CD4-positive, alpha-beta T cell (primary cell): Measurements from ENCODE around the gene TMEM74B. TPM values are rescaled to one million over a fixed set of nuclear protein-coding genes. Genes with fewer than 3 reads are reported as not detected.

ENCODE experiments used
- ATAC-seq: fragments of 200-7000 bp; cut with Tn5 transposase; one replicate; pipeline ENCODE4 v1.10.0; 2022; ENCODE audit warnings: mild to moderate bottlenecking; ENCODE audit not compliant: poor library complexity
- CTCF ChIA-PET: fragments of 350-600 bp; sonication (Branson Sonifier 250); formaldehyde crosslinking; loops from one replicate; lab custom pipeline; 2021; ENCODE audit warnings: antibody characterized with exemption, inconsistent platforms; lab: Charles Lee
- POLR2A ChIA-PET: fragments of 350-600 bp; sonication (Branson Sonifier 250); formaldehyde crosslinking; loops from one replicate; lab custom pipeline; 2021; ENCODE audit warnings: antibody characterized with exemption, inconsistent platforms; lab: Charles Lee
- DNase-seq, 14 experiments: peaks; one replicate each; pipeline ENCODE4 v3.0.0-alpha.2; 2013 to 2020; ENCODE audit warnings: mixed read lengths in 2 of 14
- H3K27ac ChIP-seq, 2 donors: one replicate each; pipeline versions ENCODE4 v1.5.1 to v1.7.0; 2013; ENCODE audit warnings: low read length in 2 of 2, low read depth in 1 of 2, mild to moderate bottlenecking in 1 of 2
- H3K27me3 ChIP-seq, 2 experiments: 1 replicate in 1 of 2; 2 replicates in 1 of 2; pipeline versions ENCODE4 v1.6.1 to v1.7.0; 2013; ENCODE audit warnings: low read length in 2 of 2, control low read depth in 1 of 2, mild to moderate bottlenecking in 1 of 2, moderate library complexity in 1 of 2; ENCODE audit not compliant: insufficient read depth in 2 of 2, control insufficient read depth in 1 of 2
- H3K36me3 ChIP-seq: one replicate; pipeline ENCODE4 v1.6.1; 2013; ENCODE audit warnings: low read length, control low read depth; ENCODE audit not compliant: insufficient read depth
- H3K4me1 ChIP-seq: one replicate; pipeline ENCODE4 v1.6.1; 2013; ENCODE audit warnings: low read length, control low read depth; ENCODE audit not compliant: insufficient read depth
- H3K4me3 ChIP-seq: one replicate; pipeline ENCODE4 v1.5.1; 2013; ENCODE audit warnings: mild to moderate bottlenecking, low read length, moderate library complexity
- H3K9me3 ChIP-seq, 2 experiments: 1 replicate in 1 of 2; 2 replicates in 1 of 2; pipeline versions ENCODE4 v1.6.1 to v1.7.0; 2013; ENCODE audit warnings: low read length in 2 of 2, mild to moderate bottlenecking in 2 of 2, control low read depth in 1 of 2, moderate library complexity in 1 of 2; ENCODE audit not compliant: control insufficient read depth in 1 of 2, insufficient read depth in 1 of 2
- H3K27ac Mint-ChIP-seq: one replicate; pipeline ENCODE4 v1.8.0; 2020; ENCODE audit warnings: mixed read lengths
- H3K27me3 Mint-ChIP-seq: one replicate; pipeline ENCODE4 v1.8.0; 2021; ENCODE audit warnings: mixed read lengths
- H3K36me3 Mint-ChIP-seq: one replicate; pipeline ENCODE4 v1.8.0; 2021; ENCODE audit warnings: low read depth, mixed read lengths
- H3K4me1 Mint-ChIP-seq: one replicate; pipeline ENCODE4 v1.8.0; 2021; ENCODE audit warnings: low read depth, mixed read lengths
- H3K4me3 Mint-ChIP-seq: one replicate; pipeline ENCODE4 v1.8.0; 2020; ENCODE audit warnings: mild to moderate bottlenecking, mixed read lengths
- H3K9me3 Mint-ChIP-seq: one replicate; pipeline ENCODE4 v1.8.0; 2020; ENCODE audit warnings: mixed read lengths
- intact Hi-C, 2 experiments: fragments of 100-400 bp; cut with DNase I in 1 of 2; cut with micrococcal nuclease in 1 of 2; formaldehyde crosslinking; loops; one replicate each; pipeline versions ENCODE4 v1.15.1 to v1.9.0; 2023 to 2025; cut with DNase I, micrococcal nuclease
- total RNA-seq, 174 experiments: library from RNA in 2 of 174; stranded (reverse) in 2 of 174; gene quantifications; one replicate each; pipeline ENCODE4 v1.2.3 and lab custom pipeline; 2021 to 2026
- TF ChIP-seq, protein P1 (sequence below): fragments of 200-600 bp; IDR thresholded peaks from one replicate; pipeline ENCODE4 v1.8.0; 2022; ENCODE audit warnings: antibody characterized with exemption, mild to moderate bottlenecking

The TMEM74B gene
- total RNA-seq, 2 experiments from 2014 or later: 0.17 TPM; not detected in 1

DNA sequence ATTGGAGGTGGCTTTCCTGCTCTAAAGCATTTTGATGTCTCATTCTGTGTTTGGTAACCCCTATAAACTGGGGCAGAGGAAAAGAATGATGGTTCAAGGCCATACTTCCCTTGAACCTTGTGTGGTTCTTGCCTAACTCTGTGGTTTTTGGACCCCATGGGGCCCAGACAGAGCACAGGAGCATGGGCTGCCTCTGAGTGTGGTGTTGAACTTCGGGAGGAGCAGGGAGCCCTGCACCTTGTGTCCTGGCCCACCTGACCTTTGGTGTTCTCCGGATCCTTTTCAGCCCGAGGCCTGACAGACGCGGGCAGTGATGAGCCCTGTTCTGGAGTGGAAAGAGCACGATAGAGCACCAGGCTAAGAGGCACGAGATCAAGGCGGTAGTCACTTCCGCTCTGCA, 18.8 kb downstream of the TMEM74B start:
- intact Hi-C loops: no loop called here
- TF ChIP-seq, protein P1, sequence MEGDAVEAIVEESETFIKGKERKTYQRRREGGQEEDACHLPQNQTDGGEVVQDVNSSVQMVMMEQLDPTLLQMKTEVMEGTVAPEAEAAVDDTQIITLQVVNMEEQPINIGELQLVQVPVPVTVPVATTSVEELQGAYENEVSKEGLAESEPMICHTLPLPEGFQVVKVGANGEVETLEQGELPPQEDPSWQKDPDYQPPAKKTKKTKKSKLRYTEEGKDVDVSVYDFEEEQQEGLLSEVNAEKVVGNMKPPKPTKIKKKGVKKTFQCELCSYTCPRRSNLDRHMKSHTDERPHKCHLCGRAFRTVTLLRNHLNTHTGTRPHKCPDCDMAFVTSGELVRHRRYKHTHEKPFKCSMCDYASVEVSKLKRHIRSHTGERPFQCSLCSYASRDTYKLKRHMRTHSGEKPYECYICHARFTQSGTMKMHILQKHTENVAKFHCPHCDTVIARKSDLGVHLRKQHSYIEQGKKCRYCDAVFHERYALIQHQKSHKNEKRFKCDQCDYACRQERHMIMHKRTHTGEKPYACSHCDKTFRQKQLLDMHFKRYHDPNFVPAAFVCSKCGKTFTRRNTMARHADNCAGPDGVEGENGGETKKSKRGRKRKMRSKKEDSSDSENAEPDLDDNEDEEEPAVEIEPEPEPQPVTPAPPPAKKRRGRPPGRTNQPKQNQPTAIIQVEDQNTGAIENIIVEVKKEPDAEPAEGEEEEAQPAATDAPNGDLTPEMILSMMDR: no peak
- Histone ChIP-seq H3K9me3 (no peaks in the 10 kb centered on the region), H3K4me3 (no peak overlapping the region), H3K27me3 (no peaks in the 10 kb centered on the region), H3K27ac (no peak overlapping the region), H3K36me3 (peaks cover 93% of the 10 kb centered on the region), H3K4me1 (no peaks in the 10 kb centered on the region)
- DNase-seq (no peak), ATAC-seq (no peak)
- no peaks in the 10 kb centered on the region for H3K27me3 Mint-ChIP-seq
- H3K27ac Mint-ChIP-seq: no peak overlapping the region
- ChIA-PET POLR2A (no interaction called here), CTCF (no interaction called here)
- H3K4me1 Mint-ChIP-seq: no peaks in the 10 kb centered on the region
- H3K9me3 Mint-ChIP-seq: no peaks in the 10 kb centered on the region
- no peak overlapping the region for H3K4me3 Mint-ChIP-seq
- H3K36me3 Mint-ChIP-seq: peaks cover 99% of the 10 kb centered on the region

DNA sequence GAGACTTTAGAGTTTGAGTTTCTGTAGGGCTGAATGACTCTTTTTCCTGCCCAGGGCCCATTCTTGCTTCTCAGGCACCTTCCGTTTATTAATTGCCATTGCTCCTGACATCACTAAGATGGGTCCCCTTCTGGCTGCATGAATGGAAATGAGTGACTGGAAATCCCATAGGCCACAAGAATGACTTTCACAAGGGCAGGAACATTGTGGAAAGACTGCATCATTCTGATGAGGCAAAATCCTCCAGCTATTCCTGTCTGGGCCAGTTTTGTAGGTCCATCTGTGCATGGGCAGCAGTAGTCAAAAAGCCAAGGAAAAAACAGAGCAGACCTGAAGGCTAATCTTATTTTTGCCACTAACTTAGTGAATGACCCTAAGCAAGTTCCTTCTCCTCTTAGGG, 19.3 kb downstream of the TMEM74B start:
- Mint-ChIP-seq H3K9me3 (no peaks in the 10 kb centered on the region), H3K27ac (no peak overlapping the region), H3K27me3 (no peaks in the 10 kb centered on the region), H3K36me3 (peaks cover 99% of the 10 kb centered on the region), H3K4me3 (no peak overlapping the region), H3K4me1 (no peaks in the 10 kb centered on the region)
- intact Hi-C loops: no loop called here
- Histone ChIP-seq H3K4me1 (no peaks in the 10 kb centered on the region), H3K9me3 (no peaks in the 10 kb centered on the region), H3K27me3 (no peaks in the 10 kb centered on the region), H3K4me3 (no peak overlapping the region), H3K27ac (no peak overlapping the region), H3K36me3 (peaks cover 93% of the 10 kb centered on the region)
- POLR2A ChIA-PET: no interaction called here
- CTCF ChIA-PET: no interaction called here
- TF ChIP-seq, protein P1: no peak
- ATAC-seq (no peak), DNase-seq (no peak)

DNA sequence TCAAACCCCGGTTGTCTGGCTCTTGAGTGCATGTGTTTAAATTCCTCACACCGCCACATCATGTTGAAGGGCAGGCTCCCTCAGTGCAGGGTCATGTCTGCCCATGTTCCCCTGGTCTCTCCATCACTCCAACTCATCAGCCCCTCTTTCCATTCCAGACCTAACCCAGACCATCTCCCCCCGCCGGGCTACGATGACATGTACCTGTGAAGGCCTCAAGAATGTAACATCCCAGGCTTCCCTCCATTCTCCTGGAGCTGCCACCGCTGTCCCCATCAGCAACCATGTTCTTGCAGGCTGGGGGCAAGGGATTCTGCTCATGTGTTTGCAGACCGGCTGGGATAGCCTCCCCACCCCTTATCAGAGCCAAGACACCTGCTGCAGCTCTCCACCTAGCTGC, 19.9 kb downstream of the TMEM74B start:
- Histone ChIP-seq H3K9me3 (no peaks in the 10 kb centered on the region), H3K36me3 (peaks cover 95% of the 10 kb centered on the region), H3K4me3 (no peak overlapping the region), H3K27ac (no peak overlapping the region), H3K27me3 (no peaks in the 10 kb centered on the region), H3K4me1 (no peaks in the 10 kb centered on the region)
- Mint-ChIP-seq H3K4me1 (no peaks in the 10 kb centered on the region), H3K4me3 (no peak overlapping the region), H3K27ac (no peak overlapping the region), H3K9me3 (no peaks in the 10 kb centered on the region), H3K36me3 (peaks cover 99% of the 10 kb centered on the region), H3K27me3 (no peaks in the 10 kb centered on the region)
- CTCF ChIA-PET: no interaction called here
- DNase-seq: no peak
- POLR2A ChIA-PET: no interaction called here
- TF ChIP-seq, protein P1: no peak
- intact Hi-C loops: no loop called here
- ATAC-seq: no peak
